HL-60 (cell line): ENCODE results near the gene GNAI2.

ENCODE experiments used
- DNase-seq, 2 experiments: peaks; one replicate each; pipeline ENCODE4 v3.0.0-alpha.2; 2010 to 2020; ENCODE audit warnings: low read depth in 1 of 2, low spot score in 1 of 2
- H3K27ac ChIP-seq: fragments of 250-450 bp; sonication (Bioruptor Pico); replicated peaks from 2 replicates; pipeline ENCODE4 v1.5.1; 2020; ENCODE audit warnings: mild to moderate bottlenecking, moderate library complexity
- H3K27me3 ChIP-seq: fragments of 250-450 bp; sonication (Bioruptor Pico); 2 replicates; pipeline ENCODE4 v1.5.1; 2021; ENCODE audit warnings: mild to moderate bottlenecking, moderate library complexity; ENCODE audit not compliant: insufficient read depth, poor library complexity, severe bottlenecking
- H3K4me3 ChIP-seq: replicated peaks from 2 replicates; pipeline ENCODE4 v1.5.1; 2011; ENCODE audit warnings: mild to moderate bottlenecking, control low read depth, low read length; ENCODE audit not compliant: insufficient read depth
- CTCF ChIP-seq: IDR thresholded peaks from one replicate; pipeline ENCODE4 v1.5.1; 2011; ENCODE audit warnings: low read length, control low read depth, inconsistent platforms; ENCODE audit not compliant: insufficient read depth
- GABPA ChIP-seq: IDR thresholded peaks from 2 replicates; pipeline ENCODE4 v1.6.1; 2012; ENCODE audit warnings: low read depth
- POLR2AphosphoS5 ChIP-seq: IDR thresholded peaks from 2 replicates; pipeline ENCODE4 v1.6.1; 2012; ENCODE audit warnings: low read depth
- REST ChIP-seq: IDR thresholded peaks from 2 replicates; pipeline ENCODE4 v1.6.1; 2012; ENCODE audit warnings: low read depth; ENCODE audit not compliant: insufficient replicate concordance
- SPI1 ChIP-seq: IDR thresholded peaks from 2 replicates; pipeline ENCODE4 v1.6.1; 2012; ENCODE audit warnings: low read depth, mild to moderate bottlenecking, borderline replicate concordance

The GNAI2 gene

GRCh38 chr3:50295553-50296431, 59.8 kb downstream of the GNAI2 start:
- H3K27me3 ChIP-seq: no peaks in the 10 kb centered on the region
- no peak for TF ChIP-seq SPI1
- no peak for TF ChIP-seq POLR2AphosphoS5
- TF ChIP-seq GABPA: no peak
- TF ChIP-seq REST: no peak
- no peak for TF ChIP-seq CTCF
- no peak overlapping the region for H3K27ac ChIP-seq
- H3K4me3 ChIP-seq: no peak overlapping the region
- no peak for DNase-seq

GRCh38 chr3:50296721-50297383, 60.8 kb downstream of the GNAI2 start:
- Histone ChIP-seq H3K27ac (no peak overlapping the region), H3K27me3 (no peaks in the 10 kb centered on the region), H3K4me3 (no peak overlapping the region)
- no peak for DNase-seq
- TF ChIP-seq GABPA (no peak), SPI1 (no peak)

GRCh38 chr3:50297384-50297775, 61.4 kb downstream of the GNAI2 start:
- H3K27ac ChIP-seq: peak overlapping the region; percentile 87
- TF ChIP-seq REST (no peak), POLR2AphosphoS5 (no peak), SPI1 (no peak), CTCF (no peak), GABPA (no peak)
- no peak for DNase-seq
- H3K4me3 ChIP-seq: no peak overlapping the region
- no peaks in the 10 kb centered on the region for H3K27me3 ChIP-seq

GRCh38 chr3:50297896-50298725, 62.1 kb downstream of the GNAI2 start:
- Histone ChIP-seq H3K27me3 (no peaks in the 10 kb centered on the region), H3K27ac (peak overlapping the region; percentile 87), H3K4me3 (peak overlapping the region; percentile 69)
- DNase-seq: peak in 1 of 2 experiments; percentile 65
- TF ChIP-seq CTCF: no peak
- TF ChIP-seq REST: no peak
- no peak for TF ChIP-seq GABPA
- TF ChIP-seq SPI1: no peak
